UCSD-AML1 (cell line): ENCODE results near the gene CDR2.
"Not testable (repeated sequence)": the region's sequence is repeated elsewhere in the genome, so short reads cannot be mapped to it uniquely, and the experiment has no call there.

ENCODE experiments used
- DNase-seq: peaks from one replicate; lab custom pipeline; 2025; ENCODE audit not compliant: unreplicated experiment; lab: John Stamatoyannopoulos, UW

The CDR2 gene

GRCh38 chr16:22374311-22375116, at the start of gene CDR2:
Gene CDR2 (minus strand): TSS chr16:22374619. CDS start chr16:22374309, 310 bp downstream.
- DNase-seq, result peak; percentile 95

GRCh38 chr16:22423716-22424115, 49.3 kb upstream of the CDR2 start:
- DNase-seq, result no peak

- no peak for DNase-seq
These were observed 46.7 kb upstream of the CDR2 start for GRCh38 chr16:22421136-22421535.

- DNase-seq, result no peak
These were observed 46.3 kb upstream of the CDR2 start for GRCh38 chr16:22420606-22421135.

- DNase-seq, result no peak
These were observed 45.5 kb upstream of the CDR2 start for GRCh38 chr16:22419908-22420307.

- DNase-seq, result no peak
These were observed 44.4 kb upstream of the CDR2 start for GRCh38 chr16:22418826-22419225.

- not testable (repeated sequence) for DNase-seq
These were observed 43.4 kb upstream of the CDR2 start for GRCh38 chr16:22417798-22418197.

- DNase-seq, result no peak
These were observed 42.6 kb upstream of the CDR2 start for GRCh38 chr16:22417019-22417418.

GRCh38 chr16:22413819-22414218, 39.4 kb upstream of the CDR2 start:
- DNase-seq, result no peak

- no peak for DNase-seq
These were observed 33.1 kb upstream of the CDR2 start for GRCh38 chr16:22407486-22407885.

- DNase-seq, result no peak
These were observed 27.8 kb upstream of the CDR2 start for GRCh38 chr16:22402191-22402590.

- peak; percentile 12 for DNase-seq
These were observed 26.5 kb upstream of the CDR2 start for GRCh38 chr16:22400900-22401299.

GRCh38 chr16:22397931-22398330, 23.5 kb upstream of the CDR2 start:
- no peak for DNase-seq

- DNase-seq, result no peak
These were observed 23.0 kb upstream of the CDR2 start for GRCh38 chr16:22397464-22397863.

- DNase-seq, result no peak
These were observed 21.5 kb upstream of the CDR2 start for GRCh38 chr16:22395960-22396359.

- DNase-seq, result no peak
These were observed 19.7 kb upstream of the CDR2 start for GRCh38 chr16:22394121-22394520.

GRCh38 chr16:22388101-22388644, 13.8 kb upstream of the CDR2 start:
- no peak for DNase-seq

GRCh38 chr16:22386976-22387375, 12.6 kb upstream of the CDR2 start:
- no peak for DNase-seq

GRCh38 chr16:22385196-22385595, 10.8 kb upstream of the CDR2 start:
- no peak for DNase-seq

GRCh38 chr16:22383827-22384226, 9.4 kb upstream of the CDR2 start:
- no peak for DNase-seq

GRCh38 chr16:22381392-22381791, 7.0 kb upstream of the CDR2 start:
- DNase-seq, result no peak

GRCh38 chr16:22380529-22380928, 6.1 kb upstream of the CDR2 start:
- DNase-seq, result no peak
